CD4-positive, alpha-beta T cell treated with Interleukin-1 beta for 1 hour (primary cell): ENCODE data around the gene OPCML.

Experiments
- DNase-seq, 2 donors: peaks; one replicate each; pipeline ENCODE4 v3.0.0-alpha.2; 2020 to 2022

OPCML gene

GRCh38 chr11:133531971-133532651 is at the start of gene OPCML:
OPCML (minus strand) TSS chr11:133532501.
- no peak for DNase-seq

GRCh38 chr11:133581091-133581490 is 48.8 kb upstream of the OPCML start:
- DNase-seq: no peak

- no peak for DNase-seq
Measured at GRCh38 chr11:133579165-133580031, 47.1 kb upstream of the OPCML start.

- DNase-seq: no peak
Measured at GRCh38 chr11:133577403-133577802, 45.1 kb upstream of the OPCML start.

- no peak for DNase-seq
Measured at GRCh38 chr11:133576351-133576750, 44.0 kb upstream of the OPCML start.

- DNase-seq: no peak
Measured at GRCh38 chr11:133573081-133573480, 40.8 kb upstream of the OPCML start.

- no peak for DNase-seq
Measured at GRCh38 chr11:133570376-133570775, 38.1 kb upstream of the OPCML start.

GRCh38 chr11:133563505-133564025 is 31.3 kb upstream of the OPCML start:
- no peak for DNase-seq

GRCh38 chr11:133560472-133560855 is 28.2 kb upstream of the OPCML start:
- DNase-seq: no peak

GRCh38 chr11:133559833-133560471 is 27.7 kb upstream of the OPCML start:
- no peak for DNase-seq

GRCh38 chr11:133559382-133559781 is 27.1 kb upstream of the OPCML start:
- DNase-seq: no peak

- DNase-seq: no peak
Measured at GRCh38 chr11:133555034-133555433, 22.7 kb upstream of the OPCML start.

- no peak for DNase-seq
Measured at GRCh38 chr11:133553885-133554740, 21.8 kb upstream of the OPCML start.

GRCh38 chr11:133552938-133553337 is 20.6 kb upstream of the OPCML start:
- no peak for DNase-seq

GRCh38 chr11:133551064-133551463 is 18.8 kb upstream of the OPCML start:
- DNase-seq: no peak

- DNase-seq: no peak
Measured at GRCh38 chr11:133549826-133550225, 17.5 kb upstream of the OPCML start.

GRCh38 chr11:133548641-133549040 is 16.3 kb upstream of the OPCML start:
- DNase-seq: no peak

- DNase-seq: no peak
Measured at GRCh38 chr11:133547808-133548494, 15.7 kb upstream of the OPCML start.

- no peak for DNase-seq
Measured at GRCh38 chr11:133545199-133545803, 13.0 kb upstream of the OPCML start.

GRCh38 chr11:133541720-133542095 is 9.4 kb upstream of the OPCML start:
- DNase-seq: no peak

- no peak for DNase-seq
Measured at GRCh38 chr11:133541021-133541719, 8.9 kb upstream of the OPCML start.
